HFFc6 (cell line): ENCODE results near the gene SORCS2. TPM values are rescaled to one million over a fixed set of nuclear protein-coding genes. Genes with fewer than 3 reads are reported as not detected.

Source experiments
- DNase-seq: peaks from one replicate; pipeline ENCODE4 v3.0.0-alpha.2; 2018
- H3K27ac Mint-ChIP-seq: 2 replicates; pipeline ENCODE4 v1.8.0; 2020; ENCODE audit warnings: mild to moderate bottlenecking, mixed read lengths
- H3K27me3 Mint-ChIP-seq: 2 replicates; pipeline ENCODE4 v1.8.0; 2021; ENCODE audit warnings: mild to moderate bottlenecking, moderate library complexity, mixed read lengths; ENCODE audit not compliant: insufficient read depth
- H3K36me3 Mint-ChIP-seq: 2 replicates; pipeline ENCODE4 v1.8.0; 2021; ENCODE audit warnings: low read depth, mixed read lengths
- H3K4me1 Mint-ChIP-seq: 2 replicates; pipeline ENCODE4 v1.8.0; 2020; ENCODE audit warnings: low read depth, mixed read lengths
- H3K4me3 Mint-ChIP-seq: 2 replicates; pipeline ENCODE4 v1.8.0; 2020; ENCODE audit warnings: mild to moderate bottlenecking, moderate library complexity, mixed read lengths
- H3K9me3 Mint-ChIP-seq: 2 replicates; pipeline ENCODE4 v1.8.0; 2020; ENCODE audit warnings: mild to moderate bottlenecking, mixed read lengths
- total RNA-seq, 6 experiments: library from RNA; stranded (reverse); fragmentation: NEBNext Ultra II Directional; extraction: Animal tissue kit (Norgen Biotek cat#: 25700); gene quantifications; 2 replicates in 1 of 6; 3 replicates in 5 of 6; pipeline ENCODE4 v1.2.3, GENCODE V29; 2021
- TF ChIP-seq, protein P1 (sequence below): fragments of 200-600 bp; sonication (generic); IDR thresholded peaks from 2 replicates; pipeline ENCODE4 v1.5.0; 2021; ENCODE audit warnings: antibody characterized with exemption, mild to moderate bottlenecking

Gene SORCS2
- total RNA-seq, 6 experiments from 2014 or later, result 0.05 to 0.15 (median 0.12) TPM; not detected in 3

DNA sequence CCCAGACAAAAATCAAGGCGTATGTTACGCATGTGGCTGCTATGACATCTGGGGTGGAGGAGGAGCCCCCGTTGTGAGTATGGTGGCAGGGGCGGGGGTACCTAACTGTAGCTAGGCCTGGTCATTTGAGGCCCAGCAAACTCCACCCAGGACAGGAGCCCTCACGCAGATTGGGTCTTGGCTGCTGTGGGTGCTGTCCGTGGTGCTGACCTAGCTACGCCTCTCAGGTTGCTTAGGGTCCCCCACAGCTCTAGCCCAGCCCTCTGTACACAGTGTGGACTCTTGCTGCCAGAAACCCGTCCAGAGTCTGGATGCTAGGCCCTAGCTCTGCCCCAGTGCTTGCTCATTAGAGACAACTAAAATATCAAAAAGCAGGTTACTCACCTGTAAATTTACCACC lies 389.1 kb downstream of the SORCS2 start:
- Mint-ChIP-seq H3K36me3 (peaks cover 29% of the 10 kb centered on the region), H3K9me3 (peaks cover 59% of the 10 kb centered on the region), H3K4me3 (no peak overlapping the region), H3K4me1 (no peaks in the 10 kb centered on the region), H3K27me3 (no peaks in the 10 kb centered on the region; the same call in none of the 2 replicates), H3K27ac (no peak overlapping the region)
- TF ChIP-seq, protein P1, sequence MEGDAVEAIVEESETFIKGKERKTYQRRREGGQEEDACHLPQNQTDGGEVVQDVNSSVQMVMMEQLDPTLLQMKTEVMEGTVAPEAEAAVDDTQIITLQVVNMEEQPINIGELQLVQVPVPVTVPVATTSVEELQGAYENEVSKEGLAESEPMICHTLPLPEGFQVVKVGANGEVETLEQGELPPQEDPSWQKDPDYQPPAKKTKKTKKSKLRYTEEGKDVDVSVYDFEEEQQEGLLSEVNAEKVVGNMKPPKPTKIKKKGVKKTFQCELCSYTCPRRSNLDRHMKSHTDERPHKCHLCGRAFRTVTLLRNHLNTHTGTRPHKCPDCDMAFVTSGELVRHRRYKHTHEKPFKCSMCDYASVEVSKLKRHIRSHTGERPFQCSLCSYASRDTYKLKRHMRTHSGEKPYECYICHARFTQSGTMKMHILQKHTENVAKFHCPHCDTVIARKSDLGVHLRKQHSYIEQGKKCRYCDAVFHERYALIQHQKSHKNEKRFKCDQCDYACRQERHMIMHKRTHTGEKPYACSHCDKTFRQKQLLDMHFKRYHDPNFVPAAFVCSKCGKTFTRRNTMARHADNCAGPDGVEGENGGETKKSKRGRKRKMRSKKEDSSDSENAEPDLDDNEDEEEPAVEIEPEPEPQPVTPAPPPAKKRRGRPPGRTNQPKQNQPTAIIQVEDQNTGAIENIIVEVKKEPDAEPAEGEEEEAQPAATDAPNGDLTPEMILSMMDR, result no peak
- DNase-seq, result no peak

DNA sequence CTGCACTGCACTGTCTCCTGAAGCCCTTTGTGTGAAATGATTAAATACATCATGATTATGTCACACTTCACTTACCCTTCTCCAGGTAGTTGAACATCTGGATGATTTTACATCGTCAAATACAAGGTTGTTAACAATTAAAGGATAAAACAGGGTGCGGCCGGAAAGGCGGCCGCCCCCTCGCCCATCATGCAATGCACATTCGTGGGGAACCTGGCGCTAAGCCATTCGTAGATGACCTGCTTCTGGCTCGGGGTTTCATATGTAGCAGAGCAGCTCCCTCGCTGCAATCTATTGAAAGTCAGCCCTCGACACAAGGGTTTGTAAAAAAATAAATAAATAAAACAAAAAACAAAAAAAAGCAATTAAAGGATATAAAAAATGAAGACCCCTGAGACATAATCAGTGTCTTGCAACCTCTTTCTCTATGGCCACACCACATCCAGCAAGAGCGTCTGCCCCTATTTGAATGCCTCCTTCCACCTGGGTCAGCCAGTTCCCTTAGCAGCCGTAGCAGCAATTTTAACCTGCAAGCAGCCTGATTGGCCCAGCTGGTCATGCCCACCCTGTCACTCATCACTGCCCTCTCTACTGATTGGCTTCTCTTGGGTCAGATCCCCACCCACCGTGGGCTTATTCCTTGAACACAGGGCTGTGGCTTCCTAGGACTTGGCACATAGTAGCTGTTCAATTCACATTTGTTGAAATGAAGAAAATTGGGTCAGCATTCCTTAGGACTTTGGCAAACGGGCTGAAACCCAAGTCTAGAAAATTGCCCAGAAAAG lies 390.2 kb downstream of the SORCS2 start:
- Mint-ChIP-seq H3K27me3 (peaks cover 4% of the 10 kb centered on the region), H3K27ac (no peak overlapping the region), H3K4me3 (no peak overlapping the region), H3K36me3 (peaks cover 18% of the 10 kb centered on the region), H3K9me3 (peaks cover 49% of the 10 kb centered on the region), H3K4me1 (no peaks in the 10 kb centered on the region)
- TF ChIP-seq, protein P1, result no peak
- no peak for DNase-seq

DNA sequence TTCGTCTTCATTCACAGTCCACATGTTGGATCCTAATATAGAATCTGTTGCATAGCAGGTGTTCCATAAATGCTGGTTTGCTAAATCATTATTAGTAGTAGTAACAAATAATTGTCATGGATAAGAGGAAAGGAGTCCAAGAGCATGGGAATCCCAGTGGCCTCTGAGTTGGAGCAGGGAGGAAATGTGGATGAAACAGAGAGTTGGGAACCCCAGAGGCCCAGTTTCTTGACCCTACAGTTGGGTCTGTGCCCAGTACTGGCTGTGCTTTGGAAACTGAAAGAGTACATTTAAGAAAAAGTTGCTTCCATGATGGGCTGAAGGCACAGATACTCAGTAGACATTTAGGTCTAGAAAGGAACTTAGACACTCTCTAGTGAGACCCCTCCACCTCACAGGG lies 391.8 kb downstream of the SORCS2 start:
- Mint-ChIP-seq H3K27me3 (peaks cover 12% of the 10 kb centered on the region), H3K4me1 (no peaks in the 10 kb centered on the region), H3K9me3 (peaks cover 43% of the 10 kb centered on the region), H3K36me3 (peaks cover 10% of the 10 kb centered on the region), H3K27ac (no peak overlapping the region), H3K4me3 (no peak overlapping the region)
- TF ChIP-seq, protein P1, result no peak
- DNase-seq, result no peak

DNA sequence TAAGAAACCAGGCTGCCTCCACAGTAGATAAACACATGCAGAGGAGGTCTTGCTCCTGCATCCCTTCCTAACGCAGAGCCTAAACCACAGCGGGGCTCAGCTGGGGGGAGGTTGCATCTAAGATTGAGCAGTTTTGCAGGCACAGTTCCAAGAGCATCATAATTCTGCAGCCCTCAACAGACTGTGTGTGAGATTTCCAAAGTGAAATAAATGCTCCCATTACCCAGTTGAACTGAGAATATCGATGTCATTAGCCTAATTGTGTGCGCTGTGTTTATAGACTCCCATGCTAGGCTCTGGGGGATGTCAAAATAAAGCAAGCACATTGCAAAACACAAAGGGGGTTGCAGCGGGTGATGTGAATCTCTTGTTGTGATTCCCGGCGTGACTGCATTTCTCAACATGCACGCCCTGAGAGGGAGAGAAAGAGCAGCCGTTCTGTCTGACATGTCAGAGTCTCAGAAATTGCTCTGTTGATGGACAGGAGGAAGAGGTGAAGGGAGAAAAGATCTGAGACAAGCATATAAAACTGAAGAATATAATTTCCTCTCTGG lies 392.3 kb downstream of the SORCS2 start:
- Mint-ChIP-seq H3K4me3 (no peak overlapping the region), H3K9me3 (peaks cover 38% of the 10 kb centered on the region)
- no peak for DNase-seq

DNA sequence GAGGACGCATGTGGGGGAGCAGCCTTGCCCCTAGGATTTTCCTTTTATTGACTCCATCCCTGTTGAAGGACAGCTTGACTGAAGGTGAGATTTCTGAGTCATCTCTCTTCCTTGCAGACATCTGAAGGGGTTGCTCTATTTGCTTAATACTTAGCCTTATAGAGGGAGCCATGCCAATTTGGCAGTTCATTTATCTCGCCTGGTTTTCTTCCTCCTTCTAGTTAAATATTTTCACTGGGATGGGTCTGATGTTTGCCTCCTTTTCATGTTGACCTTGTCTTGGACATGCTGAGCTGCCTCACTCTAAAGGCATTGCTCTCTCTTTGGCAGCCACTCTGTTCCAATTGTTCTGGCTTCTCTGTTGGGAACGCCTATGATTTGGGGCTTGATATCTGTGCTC lies 393.4 kb downstream of the SORCS2 start:
- no peak for DNase-seq
- H3K27ac Mint-ChIP-seq, result no peak overlapping the region
- TF ChIP-seq, protein P1, result no peak

More for the DNA sequence above, 392.3 kb downstream of the SORCS2 start:
- peaks cover 6% of the 10 kb centered on the region for H3K36me3 Mint-ChIP-seq
- peaks cover 15% of the 10 kb centered on the region for H3K27me3 Mint-ChIP-seq
- no peak overlapping the region for H3K27ac Mint-ChIP-seq
- TF ChIP-seq, protein P1, result no peak
- no peaks in the 10 kb centered on the region for H3K4me1 Mint-ChIP-seq

More for the DNA sequence above, 393.4 kb downstream of the SORCS2 start:
- H3K9me3 Mint-ChIP-seq, result peaks cover 28% of the 10 kb centered on the region; the same call in 1 of the 2 replicates
- no peaks in the 10 kb centered on the region for H3K4me1 Mint-ChIP-seq
- H3K27me3 Mint-ChIP-seq, result peaks cover 20% of the 10 kb centered on the region
- H3K4me3 Mint-ChIP-seq, result no peak overlapping the region
- H3K36me3 Mint-ChIP-seq, result no peaks in the 10 kb centered on the region
